Natural killer cell (primary cell): Measurements from ENCODE around the gene NMUR1. TPM values are rescaled to one million over a fixed set of nuclear protein-coding genes. Genes with fewer than 3 reads are reported as not detected.

Experiments used
- ATAC-seq, 3 donors: fragments of 150-1000 bp in 2 of 3; fragments of 200-7000 bp in 1 of 3; cut with Tn5 transposase; 1 replicate in 1 of 3; 2 replicates in 2 of 3; pipeline ENCODE4 v1.10.0; 2021; ENCODE audit warnings: mild to moderate bottlenecking in 2 of 3, moderate library complexity in 2 of 3
- DNase-seq, 2 donors: peaks; one replicate each; pipeline versions ENCODE4 v3.0.0 to v3.0.0-alpha.2; 2013 to 2021; ENCODE audit warnings: mixed read lengths in 1 of 2
- H3K27ac ChIP-seq: one replicate; pipeline ENCODE4 v1.5.1; 2013; ENCODE audit warnings: mild to moderate bottlenecking, low read length
- H3K27me3 ChIP-seq: one replicate; pipeline ENCODE4 v1.6.1; 2013; ENCODE audit warnings: low read length; ENCODE audit not compliant: control insufficient read depth, insufficient read depth
- H3K36me3 ChIP-seq: one replicate; pipeline ENCODE4 v1.6.1; 2013; ENCODE audit warnings: low read length; ENCODE audit not compliant: control insufficient read depth, insufficient read depth
- H3K4me1 ChIP-seq: one replicate; pipeline ENCODE4 v1.6.1; 2013; ENCODE audit warnings: low read length; ENCODE audit not compliant: control insufficient read depth, insufficient read depth
- H3K4me3 ChIP-seq: one replicate; pipeline ENCODE4 v1.5.1; 2013; ENCODE audit warnings: low read length
- H3K9me3 ChIP-seq: one replicate; pipeline ENCODE4 v1.6.1; 2013; ENCODE audit warnings: low read length; ENCODE audit not compliant: control insufficient read depth, insufficient read depth
- H3K27ac Mint-ChIP-seq, 2 donors: one replicate each; pipeline ENCODE4 v1.8.0; 2022; ENCODE audit warnings: mild to moderate bottlenecking in 2 of 2, mixed read lengths in 2 of 2, moderate library complexity in 1 of 2
- H3K27me3 Mint-ChIP-seq, 2 donors: one replicate each; pipeline ENCODE4 v1.8.0; 2022; ENCODE audit warnings: low read depth in 2 of 2, mixed read lengths in 2 of 2
- H3K36me3 Mint-ChIP-seq: one replicate; pipeline ENCODE4 v1.8.0; 2022; ENCODE audit warnings: mixed read lengths
- H3K4me1 Mint-ChIP-seq, 2 donors: one replicate each; pipeline ENCODE4 v1.8.0; 2022; ENCODE audit warnings: mixed read lengths in 2 of 2
- H3K4me3 Mint-ChIP-seq: one replicate; pipeline ENCODE4 v1.8.0; 2022; ENCODE audit warnings: mild to moderate bottlenecking, moderate library complexity, mixed read lengths
- H3K9me3 Mint-ChIP-seq, 2 donors: one replicate each; pipeline ENCODE4 v1.8.0; 2022; ENCODE audit warnings: mixed read lengths in 2 of 2
- WGBS: methylation state at CpG from one replicate; pipeline ENCODE4 v1.1.7; 2013; ENCODE audit warnings: missing lambda C conversion rate; ENCODE audit not compliant: insufficient coverage; 5-methylcytosine and 5-hydroxymethylcytosine counted together
- intact Hi-C: fragments of 100-400 bp; cut with micrococcal nuclease; formaldehyde crosslinking; loops from one replicate; pipeline ENCODE4 v1.14.2; 2022
- total RNA-seq, 4 donors: library from RNA; stranded (reverse); fragments of 120-200 nt in 1 of 4; gene quantifications; one replicate each; pipeline versions ENCODE4 v1.2.3 to v1.2.4, GENCODE V29; 2013 to 2022
- TF ChIP-seq, protein P1 (sequence below): fragments of 200-600 bp; IDR thresholded peaks from one replicate; pipeline ENCODE4 v1.8.0; 2022; ENCODE audit warnings: antibody characterized with exemption

NMUR1 gene
- total RNA-seq, 3 donors from 2014 or later (not counting 1 experiment from before 2014, with no cell fraction given) = 67.4 to 103 (median 80.2) TPM

DNA sequence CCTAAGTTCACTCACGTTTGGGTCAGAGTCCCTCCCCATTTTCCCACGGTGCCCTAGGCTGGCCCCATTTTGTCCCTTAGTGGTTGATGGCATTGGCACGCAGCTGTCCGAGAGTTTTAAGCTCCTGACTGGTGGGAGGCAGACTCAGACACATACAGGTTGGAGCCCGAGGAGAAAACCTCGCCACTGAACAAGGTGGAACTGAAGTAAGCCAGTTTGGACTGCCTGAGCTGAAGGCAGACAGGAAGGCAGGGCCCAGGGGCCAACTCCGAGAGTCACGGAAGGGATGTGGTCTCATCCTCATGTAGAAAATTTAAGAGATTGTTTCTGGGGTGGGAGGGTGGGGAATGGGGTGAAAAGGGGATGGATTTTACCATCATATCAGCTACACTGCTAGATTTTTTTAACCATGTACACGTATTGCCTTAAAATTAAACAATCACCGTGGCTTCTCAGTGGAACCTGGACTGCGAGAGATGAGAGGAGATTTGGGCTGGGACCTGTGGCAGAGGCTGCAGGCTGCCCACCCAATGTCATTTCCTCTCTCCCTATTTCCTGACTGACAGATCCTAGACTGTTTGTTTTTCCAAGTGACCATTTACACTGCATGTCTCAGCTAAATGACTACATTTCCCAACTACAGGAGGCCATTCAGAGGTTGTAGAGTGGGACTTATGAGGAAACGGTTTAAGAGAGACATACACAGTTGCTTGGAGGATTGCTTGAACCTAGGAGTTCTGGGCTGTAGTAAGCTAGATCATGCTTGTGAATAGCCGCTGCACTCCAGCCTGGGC, 19.4 kb upstream of the NMUR1 start:
- H3K9me3 ChIP-seq = no peaks in the 10 kb centered on the region
- intact Hi-C loops = no loop called here
- peak overlapping the region; percentile 61 for H3K4me3 Mint-ChIP-seq
- WGBS = 73% methylated on average over 12 of the region's 13 CpGs
- ATAC-seq (no peak), DNase-seq (no peak)
- H3K36me3 ChIP-seq = no peaks in the 10 kb centered on the region
- no peaks in the 10 kb centered on the region for H3K27me3 ChIP-seq
- peaks cover 76% of the 10 kb centered on the region for H3K4me1 ChIP-seq
- H3K27ac Mint-ChIP-seq = peak overlapping the region; percentile 77 to 86
- TF ChIP-seq, protein P1, sequence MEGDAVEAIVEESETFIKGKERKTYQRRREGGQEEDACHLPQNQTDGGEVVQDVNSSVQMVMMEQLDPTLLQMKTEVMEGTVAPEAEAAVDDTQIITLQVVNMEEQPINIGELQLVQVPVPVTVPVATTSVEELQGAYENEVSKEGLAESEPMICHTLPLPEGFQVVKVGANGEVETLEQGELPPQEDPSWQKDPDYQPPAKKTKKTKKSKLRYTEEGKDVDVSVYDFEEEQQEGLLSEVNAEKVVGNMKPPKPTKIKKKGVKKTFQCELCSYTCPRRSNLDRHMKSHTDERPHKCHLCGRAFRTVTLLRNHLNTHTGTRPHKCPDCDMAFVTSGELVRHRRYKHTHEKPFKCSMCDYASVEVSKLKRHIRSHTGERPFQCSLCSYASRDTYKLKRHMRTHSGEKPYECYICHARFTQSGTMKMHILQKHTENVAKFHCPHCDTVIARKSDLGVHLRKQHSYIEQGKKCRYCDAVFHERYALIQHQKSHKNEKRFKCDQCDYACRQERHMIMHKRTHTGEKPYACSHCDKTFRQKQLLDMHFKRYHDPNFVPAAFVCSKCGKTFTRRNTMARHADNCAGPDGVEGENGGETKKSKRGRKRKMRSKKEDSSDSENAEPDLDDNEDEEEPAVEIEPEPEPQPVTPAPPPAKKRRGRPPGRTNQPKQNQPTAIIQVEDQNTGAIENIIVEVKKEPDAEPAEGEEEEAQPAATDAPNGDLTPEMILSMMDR = no peak
- peaks cover 2 to 9% of the 10 kb centered on the region in 2 donors for H3K9me3 Mint-ChIP-seq
- no peaks in the 10 kb centered on the region for H3K27me3 Mint-ChIP-seq
- peak overlapping the region; percentile 20 for H3K27ac ChIP-seq
- H3K36me3 Mint-ChIP-seq = peaks cover 14% of the 10 kb centered on the region
- peaks cover 57 to 68% of the 10 kb centered on the region in 2 donors for H3K4me1 Mint-ChIP-seq
- no peak overlapping the region for H3K4me3 ChIP-seq

DNA sequence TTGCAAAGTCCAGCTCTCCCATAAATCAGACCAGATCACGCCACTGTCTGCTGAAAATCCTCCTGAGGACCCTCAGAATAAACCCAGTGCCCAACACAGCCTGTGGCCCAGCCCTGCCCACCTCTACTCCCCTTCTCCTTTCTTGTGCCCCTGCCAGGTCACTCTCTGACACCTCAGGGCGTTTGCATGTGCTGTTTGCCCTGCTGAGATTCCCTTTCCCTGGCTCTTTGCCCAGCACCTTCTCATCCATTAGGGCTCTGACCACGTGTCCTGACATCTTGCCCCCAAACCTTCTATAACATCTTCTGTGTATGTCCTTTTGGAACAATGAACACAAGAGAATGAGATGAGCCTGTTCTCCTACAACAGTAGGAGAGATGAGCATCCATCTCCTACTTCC, 18.5 kb upstream of the NMUR1 start:
- TF ChIP-seq, protein P1 = no peak
- Histone ChIP-seq H3K4me1 (peaks cover 76% of the 10 kb centered on the region), H3K9me3 (no peaks in the 10 kb centered on the region), H3K27ac (no peak overlapping the region), H3K4me3 (no peak overlapping the region), H3K36me3 (no peaks in the 10 kb centered on the region), H3K27me3 (no peaks in the 10 kb centered on the region)
- Mint-ChIP-seq H3K4me1 (peaks cover 48 to 62% of the 10 kb centered on the region in 2 donors), H3K9me3 (peaks cover 2 to 9% of the 10 kb centered on the region in 2 donors), H3K36me3 (peaks cover 14% of the 10 kb centered on the region), H3K4me3 (peak overlapping the region; percentile 61), H3K27me3 (no peaks in the 10 kb centered on the region), H3K27ac (peak overlapping the region; percentile 77 to 86)
- ATAC-seq = no peak
- no peak for DNase-seq
- intact Hi-C loops = no loop called here
- 87% methylated on average over 3 of the region's 3 CpGs for WGBS

GRCh38 chr2:231547315-231548110, 17.3 kb upstream of the NMUR1 start:
- peak overlapping the region; percentile 55 for H3K4me3 Mint-ChIP-seq
- 96% methylated on average over 9 of the region's 12 CpGs for WGBS

More at GRCh38 chr2:231547315-231548110, 17.3 kb upstream of the NMUR1 start:
- H3K9me3 Mint-ChIP-seq = peaks cover 0 to under 1% of the 10 kb centered on the region in 2 donors
- peaks cover 77% of the 10 kb centered on the region for H3K4me1 ChIP-seq
- H3K27me3 Mint-ChIP-seq = no peaks in the 10 kb centered on the region
- H3K4me3 ChIP-seq = no peak overlapping the region
- intact Hi-C loops = loop anchor here (2.0 kb wide), 1 partner anchor 17 kb away; the partner anchor contains the start of gene NMUR1
- no peaks in the 10 kb centered on the region for H3K36me3 ChIP-seq
- DNase-seq (no peak), ATAC-seq (no peak)
- H3K27me3 ChIP-seq = no peaks in the 10 kb centered on the region
- H3K9me3 ChIP-seq = peaks cover 4% of the 10 kb centered on the region
- no peak overlapping the region for H3K27ac ChIP-seq
- H3K4me1 Mint-ChIP-seq = peaks cover 48 to 59% of the 10 kb centered on the region in 2 donors
- TF ChIP-seq, protein P1 = no peak
- peaks cover 4% of the 10 kb centered on the region for H3K36me3 Mint-ChIP-seq
- H3K27ac Mint-ChIP-seq = peak overlapping the region; percentile 94 to 99
